ENCODE results near the gene ZFPM1. TPM values are rescaled to one million over a fixed set of nuclear protein-coding genes. Genes with fewer than 3 reads are reported as not detected.

ZFPM1 gene
- total RNA-seq, 1 experiment from 2014 or later, result 14.6 TPM

DNA sequence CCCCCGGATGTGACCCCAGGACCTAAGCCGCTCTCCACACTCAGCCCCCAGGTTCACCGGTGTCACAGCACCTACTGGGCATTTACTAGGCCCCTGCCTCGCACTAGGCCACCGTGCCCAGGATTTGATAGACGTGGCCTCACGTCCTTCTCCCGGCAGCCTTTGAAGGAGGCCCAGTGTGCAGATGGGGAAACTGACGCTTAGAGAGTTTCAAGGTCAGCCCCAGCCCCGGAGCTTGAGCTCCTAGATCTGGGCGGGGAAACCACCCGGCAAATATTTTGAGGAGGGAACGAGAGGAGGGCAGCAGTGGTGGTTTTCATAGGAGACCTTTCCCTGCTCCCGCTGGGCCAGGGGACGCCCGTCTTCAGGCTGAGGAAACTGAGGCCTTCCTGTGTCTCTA is 10.3 kb downstream of the ZFPM1 start:
- ATAC-seq, result no peak
- H3K4me2 ChIP-seq (ENCODE audit: low read length), result no peak overlapping the region
- H3K4me1 ChIP-seq (ENCODE audit: control insufficient read depth in 1 of 2, insufficient read depth in 2 of 2, low read length in 2 of 2), result peaks cover 14 to 32% of the 10 kb centered on the region in 2 experiments
- no peaks in the 10 kb centered on the region for H3K27me3 ChIP-seq (ENCODE audit: insufficient read depth, low read length)
- no peak for DNase-seq (ENCODE audit: low read depth, low spot score)
- peaks cover 7% of the 10 kb centered on the region; the same call in 1 of the 2 replicates for H4K20me1 ChIP-seq (ENCODE audit: insufficient read depth)
- peaks cover 56% of the 10 kb centered on the region; the same call in 1 of the 2 replicates for H3K79me2 ChIP-seq (ENCODE audit: insufficient read depth, low read length)
- H3K9me2 ChIP-seq (ENCODE audit: insufficient read depth), result no peaks in the 10 kb centered on the region
- H3K9ac ChIP-seq (ENCODE audit: low read length), result no peak overlapping the region
- ChIA-PET POLR2A (no interaction called here), RAD21 (ENCODE audit: low non-redundant PET in 1 of 2, low total read pairs in 2 of 2, uncharacterized antibody in 2 of 2, unreplicated experiment in 2 of 2) (no interaction called here), CTCF (no interaction called here)
- intact Hi-C loops (cut with micrococcal nuclease), result no loop called here
- H3K27ac ChIP-seq (ENCODE audit: low read depth, low read length), result no peak overlapping the region
- H3K4me3 ChIP-seq (replicated peaks in 1 of 2; ENCODE audit: low read depth in 1 of 2, low read length in 2 of 2), result no peak overlapping the region
- H3K9me3 ChIP-seq (ENCODE audit: control insufficient read depth in 1 of 2, insufficient read depth in 1 of 2, low read depth in 1 of 2, low read length in 2 of 2), result no peaks in the 10 kb centered on the region
- no peak overlapping the region for H2AFZ ChIP-seq (ENCODE audit: low read depth, low read length, poor library complexity, severe bottlenecking)
- BruUV-seq (replicated peaks), result no TSS peak
- TF ChIP-seq EGR1 (IDR thresholded peaks at IDR 0.05; ENCODE audit: low read depth) (no peak), ZFX (IDR thresholded peaks at IDR 0.05) (no peak)
- no peaks in the 10 kb centered on the region for H3K36me3 ChIP-seq (ENCODE audit: control insufficient read depth in 1 of 2, insufficient read depth in 2 of 2, low read length in 2 of 2)

DNA sequence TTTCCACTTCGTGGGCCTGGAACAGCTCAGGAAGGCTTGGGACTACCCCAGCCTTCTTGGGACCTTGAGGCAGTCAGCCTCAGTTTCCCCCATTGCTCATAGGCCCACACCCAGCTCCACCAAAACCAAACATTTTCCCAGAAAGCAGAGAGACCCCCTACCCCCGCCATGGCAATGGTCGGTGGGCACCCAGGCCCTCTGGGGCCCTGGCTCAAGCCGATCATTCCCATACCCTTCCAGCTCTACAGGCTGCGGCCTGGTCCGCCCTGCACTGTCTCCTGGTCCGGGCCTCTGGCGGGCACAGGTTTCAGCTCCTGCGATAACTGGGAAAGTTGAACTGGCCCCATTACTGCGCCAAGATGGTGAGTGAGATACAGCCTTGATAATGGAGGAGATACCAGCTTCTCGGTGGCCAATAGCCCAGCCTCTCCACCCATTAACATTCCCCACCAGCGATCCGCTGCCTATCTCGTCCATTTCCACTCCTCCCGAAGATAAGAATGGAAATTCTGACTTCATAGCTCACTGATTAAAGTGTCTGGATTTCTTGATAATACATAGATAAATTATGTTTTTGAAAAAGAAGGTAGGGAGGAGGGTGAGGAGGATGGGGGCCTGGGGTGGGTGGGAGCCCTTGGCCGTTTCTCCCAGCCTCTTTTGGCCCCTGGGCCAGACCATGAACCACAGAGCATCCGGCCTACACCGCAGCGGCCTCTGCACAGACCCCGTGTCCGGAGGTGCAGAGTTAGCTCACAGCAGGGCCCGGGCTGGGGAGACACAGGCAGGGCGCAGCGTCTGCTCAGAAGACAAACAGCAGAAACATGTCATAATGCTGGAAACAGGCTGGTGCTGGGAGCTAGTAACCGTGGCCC is 11.6 kb downstream of the ZFPM1 start:
- H3K27me3 ChIP-seq (ENCODE audit: insufficient read depth, low read length), result no peaks in the 10 kb centered on the region
- no peak overlapping the region for H3K4me2 ChIP-seq (ENCODE audit: low read length)
- ChIA-PET RAD21 (ENCODE audit: low non-redundant PET in 1 of 2, low total read pairs in 2 of 2, uncharacterized antibody in 2 of 2, unreplicated experiment in 2 of 2) (no interaction called here), CTCF (no interaction called here), POLR2A (interaction anchor here (0.9 kb wide), 1 partner anchor 9 kb away, joined by 3 read pairs; no protein-coding TSS in a partner anchor)
- H3K27ac ChIP-seq (ENCODE audit: low read depth, low read length), result no peak overlapping the region
- H4K20me1 ChIP-seq (ENCODE audit: insufficient read depth), result peaks cover 3% of the 10 kb centered on the region; the same call in 1 of the 2 replicates
- peaks cover 53% of the 10 kb centered on the region; the same call in 1 of the 2 replicates for H3K79me2 ChIP-seq (ENCODE audit: insufficient read depth, low read length)
- H3K9me2 ChIP-seq (ENCODE audit: insufficient read depth), result no peaks in the 10 kb centered on the region
- no peaks in the 10 kb centered on the region for H3K36me3 ChIP-seq (ENCODE audit: control insufficient read depth in 1 of 2, insufficient read depth in 2 of 2, low read length in 2 of 2)
- intact Hi-C loops (cut with micrococcal nuclease), result no loop called here
- ATAC-seq (no peak), DNase-seq (ENCODE audit: low read depth, low spot score) (no peak)
- no TSS peak for BruUV-seq (replicated peaks)
- peaks cover 14 to 33% of the 10 kb centered on the region in 2 experiments for H3K4me1 ChIP-seq (ENCODE audit: control insufficient read depth in 1 of 2, insufficient read depth in 2 of 2, low read length in 2 of 2)
- no peak overlapping the region for H3K9ac ChIP-seq (ENCODE audit: low read length)
- no peak overlapping the region for H2AFZ ChIP-seq (ENCODE audit: low read depth, low read length, poor library complexity, severe bottlenecking)
- H3K4me3 ChIP-seq (replicated peaks in 1 of 2; ENCODE audit: low read depth in 1 of 2, low read length in 2 of 2), result no peak overlapping the region
- no peaks in the 10 kb centered on the region for H3K9me3 ChIP-seq (ENCODE audit: control insufficient read depth in 1 of 2, insufficient read depth in 1 of 2, low read depth in 1 of 2, low read length in 2 of 2)
- TF ChIP-seq, protein P1, sequence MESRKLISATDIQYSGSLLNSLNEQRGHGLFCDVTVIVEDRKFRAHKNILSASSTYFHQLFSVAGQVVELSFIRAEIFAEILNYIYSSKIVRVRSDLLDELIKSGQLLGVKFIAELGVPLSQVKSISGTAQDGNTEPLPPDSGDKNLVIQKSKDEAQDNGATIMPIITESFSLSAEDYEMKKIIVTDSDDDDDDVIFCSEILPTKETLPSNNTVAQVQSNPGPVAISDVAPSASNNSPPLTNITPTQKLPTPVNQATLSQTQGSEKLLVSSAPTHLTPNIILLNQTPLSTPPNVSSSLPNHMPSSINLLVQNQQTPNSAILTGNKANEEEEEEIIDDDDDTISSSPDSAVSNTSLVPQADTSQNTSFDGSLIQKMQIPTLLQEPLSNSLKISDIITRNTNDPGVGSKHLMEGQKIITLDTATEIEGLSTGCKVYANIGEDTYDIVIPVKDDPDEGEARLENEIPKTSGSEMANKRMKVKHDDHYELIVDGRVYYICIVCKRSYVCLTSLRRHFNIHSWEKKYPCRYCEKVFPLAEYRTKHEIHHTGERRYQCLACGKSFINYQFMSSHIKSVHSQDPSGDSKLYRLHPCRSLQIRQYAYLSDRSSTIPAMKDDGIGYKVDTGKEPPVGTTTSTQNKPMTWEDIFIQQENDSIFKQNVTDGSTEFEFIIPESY (IDR thresholded peaks at IDR 0.05; ENCODE audit: extremely low read depth, insufficient replicate concordance, low read length), result no peak
- TF ChIP-seq CEBPB (IDR thresholded peaks at IDR 0.05; ENCODE audit: low read depth) (no peak), EGR1 (IDR thresholded peaks at IDR 0.05; ENCODE audit: low read depth) (no peak), YY1 (IDR thresholded peaks at IDR 0.05; ENCODE audit: extremely low read depth, insufficient replicate concordance, low read depth, low read length) (no peak), ZNF274 (IDR thresholded peaks at IDR 0.05; ENCODE audit: low read depth, low read length) (no peak), POLR2A (IDR thresholded peaks at IDR 0.05; ENCODE audit: borderline replicate concordance, extremely low read depth, insufficient read depth, insufficient read length) (no peak), RAD21 (IDR thresholded peaks at IDR 0.05; ENCODE audit: low read depth) (no peak), TCF7L2 (IDR thresholded peaks at IDR 0.05; ENCODE audit: borderline replicate concordance, extremely low read depth, insufficient read depth, insufficient read length) (no peak), EZH2 (IDR thresholded peaks at IDR 0.05) (no peak), FOSL1 (IDR thresholded peaks at IDR 0.05; ENCODE audit: low read depth) (no peak), SP1 (IDR thresholded peaks at IDR 0.05; ENCODE audit: low read depth) (no peak), CBX3 (IDR thresholded peaks at IDR 0.05; ENCODE audit: low read depth) (no peak), EZH2phosphoT487 (IDR thresholded peaks at IDR 0.05; ENCODE audit: borderline replicate concordance) (no peak)
- TF ChIP-seq, protein P2, sequence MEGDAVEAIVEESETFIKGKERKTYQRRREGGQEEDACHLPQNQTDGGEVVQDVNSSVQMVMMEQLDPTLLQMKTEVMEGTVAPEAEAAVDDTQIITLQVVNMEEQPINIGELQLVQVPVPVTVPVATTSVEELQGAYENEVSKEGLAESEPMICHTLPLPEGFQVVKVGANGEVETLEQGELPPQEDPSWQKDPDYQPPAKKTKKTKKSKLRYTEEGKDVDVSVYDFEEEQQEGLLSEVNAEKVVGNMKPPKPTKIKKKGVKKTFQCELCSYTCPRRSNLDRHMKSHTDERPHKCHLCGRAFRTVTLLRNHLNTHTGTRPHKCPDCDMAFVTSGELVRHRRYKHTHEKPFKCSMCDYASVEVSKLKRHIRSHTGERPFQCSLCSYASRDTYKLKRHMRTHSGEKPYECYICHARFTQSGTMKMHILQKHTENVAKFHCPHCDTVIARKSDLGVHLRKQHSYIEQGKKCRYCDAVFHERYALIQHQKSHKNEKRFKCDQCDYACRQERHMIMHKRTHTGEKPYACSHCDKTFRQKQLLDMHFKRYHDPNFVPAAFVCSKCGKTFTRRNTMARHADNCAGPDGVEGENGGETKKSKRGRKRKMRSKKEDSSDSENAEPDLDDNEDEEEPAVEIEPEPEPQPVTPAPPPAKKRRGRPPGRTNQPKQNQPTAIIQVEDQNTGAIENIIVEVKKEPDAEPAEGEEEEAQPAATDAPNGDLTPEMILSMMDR (IDR thresholded peaks at IDR 0.05 in 2 of 3, conservative IDR thresholded peaks at IDR 0.05 in 1 of 3; ENCODE audit: borderline replicate concordance in 1 of 3, insufficient read depth in 1 of 3, low read depth in 2 of 3, low read length in 2 of 3), result no peak
- TF ChIP-seq, protein P3, sequence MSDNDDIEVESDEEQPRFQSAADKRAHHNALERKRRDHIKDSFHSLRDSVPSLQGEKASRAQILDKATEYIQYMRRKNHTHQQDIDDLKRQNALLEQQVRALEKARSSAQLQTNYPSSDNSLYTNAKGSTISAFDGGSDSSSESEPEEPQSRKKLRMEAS (IDR thresholded peaks at IDR 0.05), result no peak

All from HCT116 (cell line).